H9 (cell line): ENCODE data around the gene ABCA4. TPM values are rescaled to one million over a fixed set of nuclear protein-coding genes. Genes with fewer than 3 reads are reported as not detected.

Source experiments
- DNase-seq: peaks from one replicate; pipeline ENCODE4 v3.0.0-alpha.2; 2017
- H2AFZ ChIP-seq: one replicate; pipeline ENCODE4 v1.6.1; 2013; ENCODE audit warnings: mild to moderate bottlenecking, low read length, control low read depth, moderate library complexity
- H2AK5ac ChIP-seq: 2 replicates; pipeline ENCODE4 v1.6.1; 2013; ENCODE audit warnings: low read length, control low read depth, mixed read lengths; ENCODE audit not compliant: insufficient read length
- H2BK120ac ChIP-seq: one replicate; pipeline ENCODE4 v1.6.1; 2013; ENCODE audit warnings: low read depth, mild to moderate bottlenecking, low read length, control low read depth, inconsistent platforms; ENCODE audit not compliant: poor library complexity, severe bottlenecking
- H2BK12ac ChIP-seq: 2 replicates; pipeline ENCODE4 v1.6.1; 2013; ENCODE audit warnings: low read length, control low read depth, mixed read lengths, low read depth; ENCODE audit not compliant: insufficient read length
- H2BK15ac ChIP-seq: 2 replicates; pipeline ENCODE4 v1.6.1; 2013; ENCODE audit warnings: low read depth, low read length, control low read depth
- H2BK20ac ChIP-seq: one replicate; pipeline ENCODE4 v1.6.1; 2013; ENCODE audit warnings: low read depth, mild to moderate bottlenecking, low read length, control low read depth, inconsistent platforms; ENCODE audit not compliant: poor library complexity, severe bottlenecking
- H2BK5ac ChIP-seq: 2 replicates; pipeline ENCODE4 v1.6.1; 2013; ENCODE audit warnings: low read length, control low read depth, mixed read lengths; ENCODE audit not compliant: insufficient read length
- H3K14ac ChIP-seq: 2 replicates; pipeline ENCODE4 v1.6.1; 2013; ENCODE audit warnings: low read length, control low read depth; ENCODE audit not compliant: insufficient read depth
- H3K18ac ChIP-seq: 2 replicates; pipeline ENCODE4 v1.6.1; 2013; ENCODE audit warnings: low read depth, mild to moderate bottlenecking, mixed read lengths, low read length, control low read depth; ENCODE audit not compliant: insufficient read length
- H3K23ac ChIP-seq: 2 replicates; pipeline ENCODE4 v1.6.1; 2013; ENCODE audit warnings: low read length, control low read depth, mixed read lengths, low read depth; ENCODE audit not compliant: insufficient read length
- H3K23me2 ChIP-seq: 2 replicates; pipeline ENCODE4 v1.6.1; 2013; ENCODE audit warnings: low read depth, mild to moderate bottlenecking, mixed read lengths, low read length, control low read depth; ENCODE audit not compliant: insufficient read length, poor library complexity, severe bottlenecking
- H3K27ac ChIP-seq: 2 replicates; pipeline ENCODE4 v1.5.1; 2013; ENCODE audit warnings: low read length, control low read depth, mixed read lengths, low read depth; ENCODE audit not compliant: insufficient read length
- H3K27me3 ChIP-seq: 2 replicates; pipeline ENCODE4 v1.6.1; 2013; ENCODE audit warnings: low read length, control low read depth, inconsistent platforms; ENCODE audit not compliant: insufficient read depth
- H3K4ac ChIP-seq: 2 replicates; pipeline ENCODE4 v1.6.1; 2013; ENCODE audit warnings: low read depth, mild to moderate bottlenecking, control low read depth, inconsistent platforms, low read length, moderate library complexity
- H3K4me1 ChIP-seq: 2 replicates; pipeline ENCODE4 v1.6.1; 2013; ENCODE audit warnings: low read length, control low read depth, inconsistent platforms; ENCODE audit not compliant: insufficient read depth
- H3K4me2 ChIP-seq: 2 replicates; pipeline ENCODE4 v1.6.1; 2013; ENCODE audit warnings: low read length, control low read depth, mixed read lengths; ENCODE audit not compliant: insufficient read length, insufficient read depth
- H3K56ac ChIP-seq: 2 replicates; pipeline ENCODE4 v1.6.1; 2013; ENCODE audit warnings: low read depth, mild to moderate bottlenecking, mixed read lengths, low read length, control low read depth; ENCODE audit not compliant: insufficient read length
- H3K79me1 ChIP-seq: 2 replicates; pipeline ENCODE4 v1.6.1; 2013; ENCODE audit warnings: low read depth, mild to moderate bottlenecking, moderate library complexity, low read length, control low read depth, inconsistent platforms; ENCODE audit not compliant: insufficient read depth, poor library complexity, severe bottlenecking
- H3K79me2 ChIP-seq: 2 replicates; pipeline ENCODE4 v1.6.1; 2013; ENCODE audit warnings: low read length, control low read depth, inconsistent platforms; ENCODE audit not compliant: insufficient read depth
- H3K9ac ChIP-seq: 2 replicates; pipeline ENCODE4 v1.6.1; 2013; ENCODE audit warnings: low read length, control low read depth, mixed read lengths; ENCODE audit not compliant: insufficient read length; ENCODE audit errors: extremely low read depth
- H3K9me3 ChIP-seq: one replicate; pipeline ENCODE4 v1.6.1; 2013; ENCODE audit warnings: low read depth, low read length, inconsistent platforms; ENCODE audit not compliant: control insufficient read depth
- H3T11ph ChIP-seq: one replicate; pipeline ENCODE4 v1.6.1; 2013; ENCODE audit warnings: mild to moderate bottlenecking, low read length, control low read depth, inconsistent platforms
- H4K20me1 ChIP-seq: one replicate; pipeline ENCODE4 v1.6.1; 2013; ENCODE audit not compliant: control insufficient read depth, insufficient read length, insufficient read depth
- H4K5ac ChIP-seq: 2 replicates; pipeline ENCODE4 v1.6.1; 2013; ENCODE audit warnings: low read depth, mild to moderate bottlenecking, mixed read lengths, low read length, control low read depth; ENCODE audit not compliant: insufficient read length
- H4K8ac ChIP-seq: replicated peaks from 2 replicates; pipeline ENCODE4 v1.6.1; 2013; ENCODE audit warnings: low read length, control low read depth, mixed read lengths, low read depth; ENCODE audit not compliant: insufficient read length
- H4K91ac ChIP-seq: 2 replicates; pipeline ENCODE4 v1.6.1; 2013; ENCODE audit warnings: low read depth, mild to moderate bottlenecking, moderate library complexity, mixed read lengths, low read length, control low read depth; ENCODE audit not compliant: insufficient read length
- H3K27ac Mint-ChIP-seq, 3 experiments: 2 replicates in 2 of 3; 3 replicates in 1 of 3; pipeline ENCODE4 v1.8.0; 2020 to 2021; ENCODE audit warnings: mixed read lengths in 3 of 3, mild to moderate bottlenecking in 1 of 3, moderate library complexity in 1 of 3
- H3K27me3 Mint-ChIP-seq: 2 replicates; pipeline ENCODE4 v1.8.0; 2021; ENCODE audit warnings: low read depth, mild to moderate bottlenecking, moderate library complexity, mixed read lengths
- H3K36me3 Mint-ChIP-seq, 3 experiments: 2 replicates in 2 of 3; 3 replicates in 1 of 3; pipeline ENCODE4 v1.8.0; 2020 to 2021; ENCODE audit warnings: low read depth in 3 of 3, mixed read lengths in 3 of 3; ENCODE audit not compliant: insufficient read depth in 1 of 3
- H3K4me1 Mint-ChIP-seq, 2 experiments: 2 replicates each; pipeline ENCODE4 v1.8.0; 2020; ENCODE audit warnings: mixed read lengths in 2 of 2
- H3K4me3 Mint-ChIP-seq, 2 experiments: 2 replicates in 1 of 2; 3 replicates in 1 of 2; pipeline ENCODE4 v1.8.0; 2020 to 2021; ENCODE audit warnings: mild to moderate bottlenecking in 2 of 2, mixed read lengths in 2 of 2, moderate library complexity in 1 of 2
- H3K9me3 Mint-ChIP-seq, 2 experiments: 2 replicates in 1 of 2; 3 replicates in 1 of 2; pipeline ENCODE4 v1.8.0; 2020; ENCODE audit warnings: mild to moderate bottlenecking in 2 of 2, mixed read lengths in 2 of 2, moderate library complexity in 1 of 2
- WGBS: extraction: QIAGEN DNeasy Blood & Tissue Kit; methylation state at CpG from one replicate; pipeline ENCODE4 v1.1.7; 2013; ENCODE audit warnings: missing lambda C conversion rate, low lambda C conversion rate, mixed read lengths; ENCODE audit not compliant: insufficient read length; ENCODE audit errors: extremely low coverage; 5-methylcytosine and 5-hydroxymethylcytosine counted together
- total RNA-seq: library from RNA; stranded (reverse); gene quantifications from 2 replicates; pipeline ENCODE4 v1.2.1, GENCODE V29; 2021
- TF ChIP-seq, protein P1 (sequence below): fragments of 200-600 bp; sonication (generic); conservative IDR thresholded peaks from 3 replicates; pipeline ENCODE4 v1.8.0; 2021; ENCODE audit warnings: antibody characterized with exemption, mild to moderate bottlenecking

The ABCA4 gene
- total RNA-seq, 1 experiment from 2014 or later, result not detected

DNA sequence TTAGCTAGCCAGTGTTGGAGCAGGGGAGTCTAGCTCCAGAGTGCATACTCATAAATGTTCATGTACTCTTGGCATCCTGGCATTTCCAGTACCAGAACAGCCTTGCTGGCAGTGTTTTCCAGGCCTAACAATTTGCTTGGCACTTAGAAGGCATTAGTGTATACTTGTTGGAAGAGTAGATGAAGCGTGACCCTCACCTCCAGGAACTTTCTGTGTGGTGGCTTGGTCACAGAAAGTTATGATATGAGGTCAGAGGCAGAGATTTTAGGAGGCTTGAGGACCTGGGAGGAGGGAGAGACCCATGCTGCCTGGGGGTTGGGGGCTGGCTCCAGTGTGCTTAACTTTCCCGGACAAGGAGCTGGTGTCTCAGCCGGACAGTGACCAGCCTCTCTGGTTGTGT lies 159.0 kb downstream of the ABCA4 start:
- H3K9ac ChIP-seq, result no peak overlapping the region
- no peak overlapping the region for H3K4me3 Mint-ChIP-seq

More for the DNA sequence above, 159.0 kb downstream of the ABCA4 start:
- no peak overlapping the region for H2AFZ ChIP-seq
- H3K4me1 ChIP-seq, result no peaks in the 10 kb centered on the region
- Mint-ChIP-seq H3K9me3 (no peaks in the 10 kb centered on the region), H3K36me3 (no peaks in the 10 kb centered on the region; a peak in 1 of 7 replicates), H3K27me3 (peaks cover 8% of the 10 kb centered on the region), H3K27ac (no peak overlapping the region), H3K4me1 (no peaks in the 10 kb centered on the region)
- H3T11ph ChIP-seq, result no peak overlapping the region
- H3K23me2 ChIP-seq, result no peaks in the 10 kb centered on the region
- no peaks in the 10 kb centered on the region for H3K79me2 ChIP-seq
- no peak overlapping the region for H2AK5ac ChIP-seq
- TF ChIP-seq, protein P1, sequence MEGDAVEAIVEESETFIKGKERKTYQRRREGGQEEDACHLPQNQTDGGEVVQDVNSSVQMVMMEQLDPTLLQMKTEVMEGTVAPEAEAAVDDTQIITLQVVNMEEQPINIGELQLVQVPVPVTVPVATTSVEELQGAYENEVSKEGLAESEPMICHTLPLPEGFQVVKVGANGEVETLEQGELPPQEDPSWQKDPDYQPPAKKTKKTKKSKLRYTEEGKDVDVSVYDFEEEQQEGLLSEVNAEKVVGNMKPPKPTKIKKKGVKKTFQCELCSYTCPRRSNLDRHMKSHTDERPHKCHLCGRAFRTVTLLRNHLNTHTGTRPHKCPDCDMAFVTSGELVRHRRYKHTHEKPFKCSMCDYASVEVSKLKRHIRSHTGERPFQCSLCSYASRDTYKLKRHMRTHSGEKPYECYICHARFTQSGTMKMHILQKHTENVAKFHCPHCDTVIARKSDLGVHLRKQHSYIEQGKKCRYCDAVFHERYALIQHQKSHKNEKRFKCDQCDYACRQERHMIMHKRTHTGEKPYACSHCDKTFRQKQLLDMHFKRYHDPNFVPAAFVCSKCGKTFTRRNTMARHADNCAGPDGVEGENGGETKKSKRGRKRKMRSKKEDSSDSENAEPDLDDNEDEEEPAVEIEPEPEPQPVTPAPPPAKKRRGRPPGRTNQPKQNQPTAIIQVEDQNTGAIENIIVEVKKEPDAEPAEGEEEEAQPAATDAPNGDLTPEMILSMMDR, result no peak
- H2BK120ac ChIP-seq, result no peak overlapping the region
- H2BK12ac ChIP-seq, result no peak overlapping the region
- H3K56ac ChIP-seq, result no peak overlapping the region
- no peak overlapping the region for H3K23ac ChIP-seq
- H3K9me3 ChIP-seq, result no peaks in the 10 kb centered on the region
- no peaks in the 10 kb centered on the region for H4K20me1 ChIP-seq
- H2BK5ac ChIP-seq, result no peak overlapping the region
- no peak overlapping the region for H4K5ac ChIP-seq
- H3K4ac ChIP-seq, result no peak overlapping the region
- no peak overlapping the region for H3K4me2 ChIP-seq
- no peak overlapping the region for H3K27ac ChIP-seq
- no peaks in the 10 kb centered on the region for H3K79me1 ChIP-seq
- no peak overlapping the region for H2BK15ac ChIP-seq
- H4K91ac ChIP-seq, result no peak overlapping the region
- H3K18ac ChIP-seq, result no peak overlapping the region
- H3K27me3 ChIP-seq, result no peaks in the 10 kb centered on the region
- no CpG with 5 or more reads among the region's 3 CpGs for WGBS
- no peak for DNase-seq
- H2BK20ac ChIP-seq, result no peak overlapping the region
- no peak overlapping the region for H3K14ac ChIP-seq
- H4K8ac ChIP-seq, result no peak overlapping the region
